ENCODE results near the gene NR2E3. TPM values are rescaled to one million over a fixed set of nuclear protein-coding genes. Genes with fewer than 3 reads are reported as not detected.
"Not testable (repeated sequence)": the region's sequence is repeated elsewhere in the genome, so short reads cannot be mapped to it uniquely, and the experiment has no call there.

Gene NR2E3
- total RNA-seq, 1 donor from 2014 or later = 0.20 TPM

DNA sequence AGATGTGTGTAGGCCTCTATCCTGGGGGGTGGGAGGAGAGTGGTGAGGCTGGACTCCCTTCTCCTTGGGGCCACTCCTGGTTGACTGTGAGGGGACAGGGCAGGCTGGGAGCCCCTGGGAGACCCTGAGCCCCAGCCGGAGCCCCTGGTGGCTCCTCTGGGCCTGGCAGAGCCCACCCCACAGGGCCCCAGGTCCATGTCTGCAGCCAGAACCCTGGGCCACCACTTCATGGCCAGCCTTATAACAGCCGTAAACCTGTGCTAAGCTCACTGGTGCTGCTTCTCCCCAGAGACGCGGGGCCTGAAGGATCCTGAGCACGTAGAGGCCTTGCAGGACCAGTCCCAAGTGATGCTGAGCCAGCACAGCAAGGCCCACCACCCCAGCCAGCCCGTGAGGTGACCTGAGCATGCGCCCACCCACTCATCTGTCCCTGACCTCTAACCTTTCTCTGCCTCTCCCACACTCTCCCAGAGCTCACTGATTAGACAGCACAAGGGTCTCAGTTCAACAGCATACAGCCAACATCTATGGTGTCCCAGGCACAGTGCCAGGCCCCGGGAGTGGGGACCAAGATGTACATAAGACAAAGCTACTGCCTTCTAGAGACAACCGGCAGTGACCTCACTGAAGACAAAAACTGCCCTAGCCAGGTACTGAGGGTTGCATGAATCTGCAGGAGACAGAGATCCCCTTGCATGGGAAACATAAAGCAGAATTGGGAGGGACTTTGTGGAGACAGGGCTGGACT is 3.5 kb downstream of the NR2E3 start:
- no peak for DNase-seq (ENCODE audit: low read depth in 2 of 2)

DNA sequence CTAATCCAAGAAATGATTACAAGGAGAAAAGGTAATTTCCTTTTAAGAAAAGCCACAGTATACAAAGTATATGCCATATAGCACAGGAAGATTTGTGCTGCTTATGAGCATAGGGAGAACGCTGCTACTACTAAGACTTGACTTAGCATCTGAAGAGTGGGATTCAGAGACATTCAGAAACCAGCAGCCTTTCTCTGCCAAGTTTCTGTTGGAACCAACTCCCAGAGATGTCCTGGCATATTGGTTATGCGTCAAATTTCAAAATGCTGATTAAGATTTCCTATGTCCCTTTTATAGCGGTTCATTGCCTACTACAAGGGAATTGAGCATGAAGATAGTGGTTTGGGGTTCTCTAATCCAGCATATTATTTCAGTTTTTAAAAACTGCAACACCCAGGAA is 4.9 kb downstream of the NR2E3 start:
- DNase-seq (ENCODE audit: low read depth in 2 of 2) = no peak

DNA sequence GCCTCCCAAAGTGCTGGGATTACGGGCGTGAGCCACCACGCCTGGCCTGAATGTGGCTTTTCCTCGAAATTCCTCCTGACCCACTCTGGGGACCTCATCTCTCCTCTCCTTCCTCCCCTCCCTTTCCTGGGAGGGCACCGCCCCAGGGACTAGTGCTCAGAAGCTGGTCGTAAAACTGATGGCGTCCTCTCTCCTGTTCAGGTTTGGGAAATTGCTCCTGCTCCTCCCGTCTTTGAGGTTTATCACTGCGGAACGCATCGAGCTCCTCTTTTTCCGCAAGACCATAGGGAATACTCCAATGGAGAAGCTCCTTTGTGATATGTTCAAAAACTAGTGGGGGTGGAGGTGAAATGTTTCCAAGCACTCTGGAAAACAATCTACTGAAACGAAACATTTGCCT is 7.0 kb downstream of the NR2E3 start:
- no peak for DNase-seq (ENCODE audit: low read depth in 2 of 2)

- DNase-seq (ENCODE audit: low read depth in 2 of 2) = no peak
These were observed 9.8 kb downstream of the NR2E3 start for GRCh38 chr15:71820127-71820526.

DNA sequence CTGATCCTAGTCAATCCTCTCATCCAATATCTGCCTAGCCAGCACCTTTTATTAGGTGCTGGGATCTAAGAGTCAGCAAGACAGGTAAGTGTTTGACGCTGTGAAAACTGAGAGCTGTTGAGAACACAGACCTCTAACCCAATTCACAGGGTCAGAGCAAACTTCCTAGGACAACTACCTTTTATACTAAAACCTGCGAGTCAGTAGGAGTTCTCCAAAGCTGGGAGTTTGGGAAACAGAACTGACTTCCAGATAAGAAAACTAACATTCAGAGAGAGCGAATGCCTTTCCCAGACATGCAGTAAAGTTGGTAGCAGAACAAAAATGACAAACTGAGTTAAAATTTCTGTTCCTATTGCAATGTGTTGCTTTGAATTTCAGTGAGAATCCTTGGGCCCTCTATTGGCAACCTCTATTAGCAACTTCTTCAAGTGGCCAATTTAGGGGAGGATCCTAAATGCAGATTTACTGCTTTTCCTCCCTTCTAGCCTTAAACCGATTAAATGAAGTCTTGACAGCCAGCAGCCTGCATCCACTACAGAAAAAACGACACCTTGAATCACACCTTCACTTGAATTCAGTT is 11.3 kb downstream of the NR2E3 start:
- DNase-seq (ENCODE audit: low read depth in 2 of 2) = no peak

GRCh38 chr15:71822890-71823630 is 12.7 kb downstream of the NR2E3 start:
- DNase-seq (ENCODE audit: low read depth in 2 of 2) = no peak

DNA sequence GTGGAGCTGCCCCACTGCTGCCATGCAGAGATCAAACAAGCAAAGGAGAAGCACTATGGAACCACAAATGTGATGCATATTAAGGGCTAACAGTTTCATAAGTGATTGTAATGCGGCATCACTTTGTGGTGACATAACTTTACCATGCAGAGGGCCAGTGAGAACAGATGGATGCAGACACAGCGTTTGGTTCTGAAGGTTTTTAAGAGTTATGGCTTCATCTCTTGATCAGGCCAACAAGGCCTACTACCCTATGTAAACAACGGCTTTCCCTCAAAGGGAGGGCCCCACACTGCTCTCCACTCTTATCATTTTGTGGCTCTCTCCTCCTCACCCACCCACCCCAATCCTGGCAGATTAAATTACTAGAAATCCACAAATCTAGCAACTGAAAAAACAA is 13.4 kb downstream of the NR2E3 start:
- DNase-seq (ENCODE audit: low read depth in 2 of 2) = no peak

GRCh38 chr15:71825021-71825730 is 14.8 kb downstream of the NR2E3 start:
- no peak for DNase-seq (ENCODE audit: low read depth in 2 of 2)

DNA sequence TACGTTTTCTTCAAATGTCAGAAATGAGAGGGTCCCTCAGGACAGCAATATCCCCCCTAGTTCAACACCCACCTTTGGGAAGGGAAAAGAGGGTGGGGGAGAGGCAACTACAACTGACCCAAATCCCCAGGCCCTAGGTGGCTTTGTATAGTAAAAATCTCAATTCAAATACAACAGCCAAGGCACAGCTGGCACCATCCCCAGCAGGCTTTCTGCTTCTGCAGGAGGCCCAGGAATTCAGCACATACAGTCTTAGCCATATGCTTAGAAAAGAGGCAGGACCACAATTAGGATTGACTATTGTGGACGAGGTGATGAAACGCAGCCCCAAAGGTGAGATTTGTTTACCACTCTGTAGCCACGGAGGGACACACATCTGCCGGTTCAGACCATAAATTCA is 15.8 kb downstream of the NR2E3 start:
- DNase-seq (ENCODE audit: low read depth in 2 of 2) = no peak

GRCh38 chr15:71830981-71831380 is 20.6 kb downstream of the NR2E3 start:
- DNase-seq (ENCODE audit: low read depth in 2 of 2) = no peak

- no peak for DNase-seq (ENCODE audit: low read depth in 2 of 2)
These were observed 31.2 kb downstream of the NR2E3 start for GRCh38 chr15:71841563-71841962.

GRCh38 chr15:71844916-71845315 is 34.6 kb downstream of the NR2E3 start:
- peak in 1 of 2 donors; percentile 58 for DNase-seq (ENCODE audit: low read depth in 2 of 2)

GRCh38 chr15:71853543-71853942 is 43.2 kb downstream of the NR2E3 start:
- DNase-seq (ENCODE audit: low read depth in 2 of 2) = no peak

DNA sequence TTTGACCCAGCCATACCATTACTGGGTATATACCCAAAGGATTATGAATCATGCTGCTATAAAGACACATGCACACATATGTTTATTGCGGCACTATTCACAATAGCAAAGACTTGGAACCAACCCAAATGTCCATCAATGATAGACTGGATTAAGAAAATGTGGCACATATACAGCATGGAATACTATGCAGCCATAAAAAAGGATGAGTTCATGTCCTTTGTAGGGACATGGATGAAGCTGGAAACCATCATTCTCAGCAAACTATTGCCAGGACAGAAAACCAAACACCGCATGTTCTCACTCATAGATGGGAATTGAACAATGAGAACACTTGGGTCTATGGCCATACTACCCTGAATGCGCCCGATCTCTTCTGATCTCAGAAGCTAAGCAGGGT is 47.9 kb downstream of the NR2E3 start:
- DNase-seq (ENCODE audit: low read depth in 2 of 2) = not testable (repeated sequence)

Measured in lung microvascular endothelial cell (primary cell).